Muscle of back (tissue), 11 donors: ENCODE results near the gene EEA1. TPM values are rescaled to one million over a fixed set of nuclear protein-coding genes. Genes with fewer than 3 reads are reported as not detected.
"Not testable (repeated sequence)": the region's sequence is repeated elsewhere in the genome, so short reads cannot be mapped to it uniquely, and the experiment has no call there.

ENCODE experiments used
- DNase-seq, 3 donors: peaks; one replicate each; pipeline versions ENCODE4 v3.0.0 to v3.0.0-alpha.2; 2013
- polyA plus RNA-seq, 10 donors: library from polyadenylated mRNA; unstranded; fragments of 120-200 nt; gene quantifications; one replicate each; pipeline ENCODE4 v1.2.1, GENCODE V29; 2013; ENCODE audit not compliant: insufficient read length in 10 of 10

Gene EEA1
- polyA plus RNA-seq, 10 donors: 18.7 to 37.5 (median 21.9) TPM

DNA sequence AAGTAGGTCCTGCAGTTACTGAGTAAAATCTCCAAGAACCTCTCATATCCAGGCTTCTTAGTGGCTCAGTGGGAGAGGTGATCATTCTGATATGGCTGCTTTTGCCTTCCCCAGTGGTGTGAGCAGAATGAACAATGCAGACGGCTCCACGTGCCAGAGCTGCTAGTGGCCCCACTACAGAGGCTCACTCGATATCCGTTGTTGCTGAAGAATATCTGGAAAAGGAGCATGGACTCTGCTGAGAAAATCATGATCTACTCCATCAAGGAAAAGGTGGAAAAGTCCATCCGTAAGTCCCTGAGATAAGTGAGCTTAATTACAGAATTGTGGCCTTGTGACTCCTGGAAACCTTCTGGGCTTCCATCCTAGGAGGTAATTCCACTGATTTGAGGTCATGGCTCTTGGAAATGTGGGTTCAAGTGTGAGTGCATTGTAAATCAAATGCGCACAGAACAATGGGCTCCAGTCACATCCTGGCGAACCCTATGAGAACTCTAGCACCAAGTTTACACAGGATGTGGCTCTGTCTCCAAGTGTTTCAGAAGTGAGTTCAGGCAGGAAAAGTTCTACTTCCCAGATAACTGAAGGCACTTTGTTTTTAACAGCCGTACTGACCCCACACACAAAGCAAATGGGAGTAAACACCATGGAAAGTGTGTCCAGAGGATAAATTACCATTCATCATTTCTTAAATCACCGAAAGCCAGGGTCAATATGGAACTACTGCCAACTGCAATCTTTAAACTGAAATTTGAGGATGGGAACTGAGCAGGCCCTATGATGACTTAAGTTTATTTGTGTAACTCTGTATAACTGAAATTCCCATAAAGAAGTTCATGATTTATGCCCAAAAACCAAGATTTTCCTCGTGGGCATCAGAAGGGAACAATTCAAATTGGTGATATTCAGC is 174.9 kb downstream of the EEA1 start:
- peak in 1 of 3 donors; percentile 48 for DNase-seq

- DNase-seq: not testable (repeated sequence)
Observed at GRCh38 chr12:92749691-92750090, 179.4 kb downstream of the EEA1 start.

DNA sequence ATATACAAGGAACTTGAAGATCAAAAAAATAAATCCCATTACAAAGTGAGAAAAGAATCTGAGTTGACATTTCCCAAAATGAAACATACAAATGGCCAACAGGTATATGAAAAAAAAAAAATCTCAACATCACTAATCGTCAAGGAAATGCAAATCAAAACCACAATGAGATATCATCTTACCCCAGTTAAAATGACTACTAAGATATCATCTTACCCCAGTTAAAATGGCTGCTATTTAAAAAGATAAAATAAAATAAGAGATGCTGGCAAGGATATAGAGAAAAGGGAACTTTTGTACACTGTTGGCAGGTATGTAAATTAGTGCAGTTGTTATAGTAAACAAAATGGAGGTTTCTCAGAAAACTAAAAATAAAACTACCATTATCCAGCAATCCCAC is 181.9 kb downstream of the EEA1 start:
- no peak for DNase-seq

DNA sequence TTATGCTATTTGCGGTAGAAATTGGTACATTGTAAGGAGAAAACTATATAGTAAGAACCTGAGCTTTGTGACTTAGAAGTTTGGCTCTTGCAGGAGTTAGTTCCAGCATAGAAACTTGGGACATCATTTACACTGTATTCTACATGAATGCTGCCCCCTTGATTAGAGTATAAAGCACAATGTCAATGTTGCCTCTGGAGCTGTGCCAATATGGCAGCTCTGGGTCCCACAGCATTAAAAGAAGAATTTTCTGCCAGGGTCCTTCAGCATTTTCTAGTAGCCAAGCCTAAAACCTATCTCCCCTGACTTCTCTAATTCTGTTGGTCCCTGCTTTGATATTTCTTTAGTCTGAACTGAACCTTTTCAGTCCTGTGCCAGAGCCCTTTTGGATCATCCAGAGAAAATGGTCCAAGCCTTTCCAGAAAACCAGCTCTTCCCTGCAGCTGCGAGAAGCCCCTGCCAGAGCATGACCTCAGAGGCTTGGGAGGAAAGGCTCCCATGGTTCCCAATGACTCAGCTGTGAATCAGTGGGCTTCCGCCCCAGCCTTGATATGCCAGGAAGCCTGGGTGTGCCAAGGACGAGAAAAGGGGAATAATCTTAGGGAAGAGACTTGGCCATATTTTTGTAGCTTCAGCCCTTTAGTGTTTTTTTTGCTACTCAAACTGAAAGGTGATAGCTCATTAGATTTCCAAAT is 183.1 kb downstream of the EEA1 start:
- DNase-seq: peak; percentile 89 to 96 (median 93)

DNA sequence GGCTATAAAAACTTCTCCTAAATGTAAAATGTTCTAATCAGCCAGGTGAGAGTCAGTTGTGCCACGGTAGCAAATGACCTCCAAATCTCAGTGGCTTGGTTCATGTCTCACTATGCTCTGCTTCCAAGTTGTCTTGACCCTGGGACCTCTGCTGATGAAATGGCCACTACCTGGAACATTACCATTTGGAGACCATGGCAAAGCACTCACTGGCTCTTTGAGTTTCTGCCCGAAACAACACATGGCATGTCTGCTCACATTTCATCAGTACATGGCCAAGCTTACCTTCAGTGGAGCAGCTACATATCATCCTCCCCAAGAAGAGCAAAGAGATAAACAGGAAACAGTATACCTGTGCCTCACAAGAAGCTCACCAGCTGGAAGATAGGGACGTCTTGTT is 186.1 kb downstream of the EEA1 start:
- DNase-seq: no peak

GRCh38 chr12:92740411-92740810 is 188.7 kb downstream of the EEA1 start:
- peak in 1 of 3 donors; percentile 71 for DNase-seq

- peak in 1 of 3 donors; percentile 57 for DNase-seq
Observed at GRCh38 chr12:92739113-92739512, 190.0 kb downstream of the EEA1 start.

DNA sequence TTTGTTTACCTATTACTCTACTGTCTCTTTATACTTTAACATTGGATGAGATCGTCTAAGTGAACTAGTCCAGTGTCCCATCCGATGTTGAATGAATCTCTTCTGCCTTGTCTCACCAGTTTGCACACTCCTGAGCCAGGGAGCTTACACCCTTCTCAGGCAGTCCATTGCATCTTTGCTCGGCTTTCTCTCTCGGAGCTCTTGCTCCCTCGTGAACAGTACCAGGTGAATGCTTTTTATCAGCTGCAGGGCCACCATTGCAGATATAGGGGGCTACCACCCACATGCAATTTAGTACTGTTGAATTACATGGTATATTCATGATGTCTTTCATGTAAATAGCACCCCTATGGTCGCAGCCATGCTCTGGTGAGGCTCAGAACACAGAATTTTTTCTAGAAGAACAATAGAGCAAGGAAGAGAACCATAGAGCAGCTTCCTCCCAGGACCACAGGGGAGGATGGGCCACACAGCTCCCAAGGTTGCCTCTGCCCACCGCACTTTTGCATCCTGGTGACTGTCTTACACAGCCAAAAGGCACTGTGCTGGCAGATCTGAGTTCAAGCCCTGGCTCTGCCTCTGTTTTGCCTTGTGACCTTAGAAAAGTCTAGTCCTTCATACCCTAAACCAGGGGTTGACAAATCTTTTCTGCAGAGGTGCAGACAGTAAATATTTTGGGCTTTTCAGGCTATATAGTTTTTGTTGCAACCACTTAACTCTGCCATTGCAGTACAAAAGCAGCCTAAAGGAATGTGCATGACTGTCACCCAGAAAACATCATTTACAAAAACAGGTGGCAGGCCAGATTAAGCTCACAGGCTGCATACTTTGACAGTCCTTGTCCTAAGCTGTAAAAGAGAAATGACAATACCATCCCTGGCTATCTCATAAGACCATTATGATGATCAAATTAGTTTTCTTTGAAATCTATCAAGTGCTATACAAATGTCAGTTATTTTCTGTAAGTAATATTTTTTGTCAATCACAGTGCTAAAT is 190.9 kb downstream of the EEA1 start:
- DNase-seq: no peak

- no peak for DNase-seq
Observed at GRCh38 chr12:92736605-92737004, 192.5 kb downstream of the EEA1 start.

- DNase-seq: peak; percentile 76 to 88 (median 77)
Observed at GRCh38 chr12:92735131-92735721, 193.9 kb downstream of the EEA1 start.

GRCh38 chr12:92733661-92734060 is 195.4 kb downstream of the EEA1 start:
- no peak for DNase-seq

GRCh38 chr12:92733181-92733580 is 195.9 kb downstream of the EEA1 start:
- DNase-seq: no peak

GRCh38 chr12:92732716-92733115 is 196.4 kb downstream of the EEA1 start:
- no peak for DNase-seq

DNA sequence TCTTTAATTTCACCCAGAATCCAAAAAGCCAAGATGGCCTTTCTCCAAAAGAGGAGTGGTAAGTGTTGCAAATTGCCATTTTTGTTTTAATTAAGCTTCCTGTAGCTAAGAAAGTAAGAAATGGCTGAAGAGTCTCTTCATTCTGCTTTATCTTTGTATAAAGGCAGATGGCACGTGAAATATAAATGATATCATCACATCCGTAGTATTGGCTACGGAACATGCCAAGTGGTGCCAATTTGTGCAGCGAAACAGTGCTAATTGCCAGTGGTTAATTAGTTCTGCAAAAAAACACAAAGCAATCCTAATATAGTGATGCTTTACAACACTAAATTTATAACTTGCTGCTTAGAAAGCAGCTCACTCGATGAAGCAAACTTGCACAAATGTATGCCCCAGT is 196.9 kb downstream of the EEA1 start:
- DNase-seq: peak in 1 of 3 donors; percentile 50

DNA sequence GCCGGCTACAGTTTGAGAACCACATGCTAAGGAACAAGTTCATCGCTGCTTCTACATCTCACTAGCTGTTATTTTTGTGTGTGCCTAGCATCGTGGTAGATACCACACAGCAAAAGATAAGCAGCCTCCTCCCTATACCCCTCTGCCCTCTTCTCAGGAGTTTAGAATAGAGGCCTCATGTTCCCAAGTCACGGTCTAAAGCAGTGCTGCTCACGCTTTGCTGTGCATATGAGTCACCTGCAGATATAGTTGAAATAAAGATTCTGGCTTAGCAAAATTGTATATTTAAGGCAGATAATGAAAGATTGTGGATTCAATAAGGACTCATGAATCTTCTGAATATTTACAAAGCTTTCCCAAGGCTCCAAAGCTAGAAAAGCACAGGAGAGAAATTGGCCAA is 198.3 kb downstream of the EEA1 start:
- no peak for DNase-seq

DNA sequence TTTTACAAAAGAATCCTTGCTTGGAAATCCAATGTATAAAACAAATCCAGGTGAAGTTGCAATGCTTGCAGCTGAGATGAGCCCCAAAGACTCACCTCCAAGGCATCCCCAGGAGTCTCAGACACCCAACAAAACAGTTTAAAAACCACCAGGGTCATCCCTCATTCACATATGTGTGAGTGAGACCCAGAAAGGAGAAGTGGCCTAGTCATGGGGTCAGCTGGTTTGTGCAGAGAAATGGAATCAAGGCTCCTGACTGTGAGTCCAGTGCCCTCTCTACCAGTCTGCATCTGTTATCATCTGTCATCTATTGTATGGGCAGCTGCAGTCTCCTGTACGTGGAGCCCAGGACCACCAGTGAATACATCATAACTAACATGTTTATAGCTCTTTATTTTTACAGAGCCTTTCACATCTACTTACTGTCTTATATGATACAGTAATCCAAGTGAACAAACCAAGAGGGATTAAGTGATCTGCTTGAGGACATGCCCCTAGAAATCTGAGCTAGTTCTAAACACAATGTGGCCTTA is 199.3 kb downstream of the EEA1 start:
- no peak for DNase-seq

- DNase-seq: no peak
Observed at GRCh38 chr12:92726850-92727249, 202.2 kb downstream of the EEA1 start.

- DNase-seq: no peak
Observed at GRCh38 chr12:92722897-92723296, 206.2 kb downstream of the EEA1 start.

- no peak for DNase-seq
Observed at GRCh38 chr12:92721656-92722055, 207.4 kb downstream of the EEA1 start.

DNA sequence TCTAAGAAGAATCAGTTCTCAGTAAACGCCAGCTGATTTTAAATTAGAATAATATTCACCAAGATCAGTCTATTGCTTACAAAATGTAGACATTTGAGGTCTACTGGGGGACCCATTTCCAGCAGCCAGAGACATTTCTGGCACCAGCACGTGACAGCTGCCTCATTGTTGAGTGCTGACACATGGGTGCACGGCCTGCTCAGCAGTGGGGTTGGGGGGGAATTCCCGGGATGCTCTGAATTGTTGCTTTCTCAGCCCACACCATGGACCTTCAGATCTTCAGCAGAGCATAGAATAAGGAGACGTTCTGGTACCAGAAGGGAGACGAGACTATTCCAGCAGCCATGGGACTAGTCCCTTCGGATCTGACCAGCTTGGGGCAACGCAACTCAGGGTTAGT is 208.0 kb downstream of the EEA1 start:
- DNase-seq: no peak
